Measurements from ENCODE around the gene MCC.

- TF ChIP-seq PATZ1 (CRISPR knock-in tag; IDR thresholded peaks at IDR 0.05; ENCODE audit: borderline replicate concordance): no peak
- no peak for TF ChIP-seq ZNF8 (CRISPR knock-in tag; IDR thresholded peaks at IDR 0.05)
- no peak for TF ChIP-seq ZFP30 (CRISPR knock-in tag; IDR thresholded peaks at IDR 0.05)
- TF ChIP-seq GLIS3 (CRISPR knock-in tag; IDR thresholded peaks at IDR 0.05): no peak
- TF ChIP-seq TSHZ2 (CRISPR knock-in tag; IDR thresholded peaks at IDR 0.05): no peak
- no peak for TF ChIP-seq ARNTL (CRISPR knock-in tag; IDR thresholded peaks at IDR 0.05; ENCODE audit: borderline replicate concordance, low read depth)
- TF ChIP-seq ESRRG (CRISPR knock-in tag; IDR thresholded peaks at IDR 0.05): no peak
- TF ChIP-seq CSDC2 (CRISPR knock-in tag; IDR thresholded peaks at IDR 0.05): no peak
- no peak for TF ChIP-seq OSR1 (CRISPR knock-in tag; IDR thresholded peaks at IDR 0.05)
- TF ChIP-seq PPARA (CRISPR knock-in tag; IDR thresholded peaks at IDR 0.05; ENCODE audit: borderline replicate concordance): no peak
- no peak for TF ChIP-seq ZFP3 (CRISPR knock-in tag; IDR thresholded peaks at IDR 0.05)
- TF ChIP-seq POU6F1 (CRISPR knock-in tag; IDR thresholded peaks at IDR 0.05; ENCODE audit: borderline replicate concordance, low read depth): no peak
Observed at GRCh38 chr5:113047234-113047633, 441.0 kb downstream of the MCC start.
